ENCODE data around the gene RIMS4.

- TF ChIP-seq, protein P1, sequence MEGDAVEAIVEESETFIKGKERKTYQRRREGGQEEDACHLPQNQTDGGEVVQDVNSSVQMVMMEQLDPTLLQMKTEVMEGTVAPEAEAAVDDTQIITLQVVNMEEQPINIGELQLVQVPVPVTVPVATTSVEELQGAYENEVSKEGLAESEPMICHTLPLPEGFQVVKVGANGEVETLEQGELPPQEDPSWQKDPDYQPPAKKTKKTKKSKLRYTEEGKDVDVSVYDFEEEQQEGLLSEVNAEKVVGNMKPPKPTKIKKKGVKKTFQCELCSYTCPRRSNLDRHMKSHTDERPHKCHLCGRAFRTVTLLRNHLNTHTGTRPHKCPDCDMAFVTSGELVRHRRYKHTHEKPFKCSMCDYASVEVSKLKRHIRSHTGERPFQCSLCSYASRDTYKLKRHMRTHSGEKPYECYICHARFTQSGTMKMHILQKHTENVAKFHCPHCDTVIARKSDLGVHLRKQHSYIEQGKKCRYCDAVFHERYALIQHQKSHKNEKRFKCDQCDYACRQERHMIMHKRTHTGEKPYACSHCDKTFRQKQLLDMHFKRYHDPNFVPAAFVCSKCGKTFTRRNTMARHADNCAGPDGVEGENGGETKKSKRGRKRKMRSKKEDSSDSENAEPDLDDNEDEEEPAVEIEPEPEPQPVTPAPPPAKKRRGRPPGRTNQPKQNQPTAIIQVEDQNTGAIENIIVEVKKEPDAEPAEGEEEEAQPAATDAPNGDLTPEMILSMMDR (IDR thresholded peaks at IDR 0.05), result no peak
- TF ChIP-seq POLR2A (IDR thresholded peaks at IDR 0.05) (no peak), POLR2AphosphoS5 (IDR thresholded peaks at IDR 0.05) (no peak), EP300 (IDR thresholded peaks at IDR 0.05; ENCODE audit: low read depth) (no peak)
Observed at GRCh38 chr20:44722990-44723389, 87.4 kb downstream of the RIMS4 start.
